Lung (tissue), 12 donors: ENCODE data around the gene HES7. TPM values are rescaled to one million over a fixed set of nuclear protein-coding genes. Genes with fewer than 3 reads are reported as not detected.

Experiments used
- ATAC-seq: fragments of 200-7000 bp; cut with Tn5 transposase; one replicate; pipeline ENCODE4 v1.9.1; 2020; ENCODE audit warnings: moderate number of reproducible peaks; ENCODE audit not compliant: insufficient read depth, low FRiP score
- DNase-seq, 3 donors: peaks; one replicate each; pipeline ENCODE4 v3.0.0-alpha.2; 2013 to 2017
- H3K27ac ChIP-seq, 2 donors: one replicate each; pipeline ENCODE4 v1.5.1; 2013; ENCODE audit warnings: mild to moderate bottlenecking in 2 of 2, moderate library complexity in 2 of 2, control low read depth in 1 of 2, inconsistent platforms in 1 of 2, low read depth in 1 of 2, low read length in 1 of 2
- H3K27me3 ChIP-seq, 3 donors: one replicate each; pipeline ENCODE4 v1.5.1; 2013; ENCODE audit warnings: low read length in 2 of 3; ENCODE audit not compliant: control insufficient read depth in 3 of 3, insufficient read depth in 3 of 3
- H3K36me3 ChIP-seq, 4 donors: one replicate each; pipeline ENCODE4 v1.5.1; 2013; ENCODE audit warnings: low read length in 4 of 4, mild to moderate bottlenecking in 1 of 4, moderate library complexity in 1 of 4; ENCODE audit not compliant: control insufficient read depth in 4 of 4, insufficient read depth in 4 of 4
- H3K4me1 ChIP-seq, 5 donors: one replicate each; pipeline ENCODE4 v1.5.1; 2013; ENCODE audit warnings: low read length in 5 of 5, mild to moderate bottlenecking in 2 of 5, moderate library complexity in 1 of 5; ENCODE audit not compliant: control insufficient read depth in 5 of 5, insufficient read depth in 5 of 5
- H3K4me3 ChIP-seq: one replicate; pipeline ENCODE4 v1.5.1; 2013; ENCODE audit warnings: mild to moderate bottlenecking, control low read depth, moderate library complexity
- H3K9ac ChIP-seq, 2 donors: one replicate each; pipeline ENCODE4 v1.5.1; 2013; ENCODE audit warnings: low read length in 2 of 2, control low read depth in 1 of 2; ENCODE audit not compliant: insufficient read depth in 1 of 2
- H3K9me3 ChIP-seq, 4 donors: one replicate each; pipeline ENCODE4 v1.5.1; 2013; ENCODE audit warnings: low read length in 3 of 4, mild to moderate bottlenecking in 1 of 4, moderate library complexity in 1 of 4; ENCODE audit not compliant: control insufficient read depth in 4 of 4, insufficient read depth in 3 of 4
- CTCF ChIP-seq: IDR thresholded peaks from 2 replicates; pipeline ENCODE4 v1.5.1; 2012; ENCODE audit warnings: mild to moderate bottlenecking; ENCODE audit errors: control extremely low read depth, extremely low read depth
- WGBS, 2 donors: extraction: QIAGEN DNeasy Blood & Tissue Kit; methylation state at CpG; one replicate each; pipeline ENCODE4 v1.1.7; 2013; 5-methylcytosine and 5-hydroxymethylcytosine counted together
- polyA plus RNA-seq, 2 donors: library from polyadenylated mRNA; stranded (reverse); fragments of 200-250 nt; gene quantifications; one replicate each; pipeline ENCODE4 v1.2.1, GENCODE V29; 2013
- total RNA-seq, 2 donors: library from RNA; depleted of rRNA in 1 of 2; stranded (reverse); fragments of >200 nt in 1 of 2; gene quantifications; one replicate each; pipeline ENCODE4 v1.2.1, GENCODE V29; 2014 to 2021
- donor health status: control.
- donor health status: control.
- donor health status: Bipolar disorder and iron deficiency.
- donor health status: healthy.
- donor health status: DM: yes; HTN: yes; CAD: no.

The HES7 gene
- total and polyA plus RNA-seq, 4 donors: 0.22 to 0.55 (median 0.28) TPM; not detected in 1

DNA sequence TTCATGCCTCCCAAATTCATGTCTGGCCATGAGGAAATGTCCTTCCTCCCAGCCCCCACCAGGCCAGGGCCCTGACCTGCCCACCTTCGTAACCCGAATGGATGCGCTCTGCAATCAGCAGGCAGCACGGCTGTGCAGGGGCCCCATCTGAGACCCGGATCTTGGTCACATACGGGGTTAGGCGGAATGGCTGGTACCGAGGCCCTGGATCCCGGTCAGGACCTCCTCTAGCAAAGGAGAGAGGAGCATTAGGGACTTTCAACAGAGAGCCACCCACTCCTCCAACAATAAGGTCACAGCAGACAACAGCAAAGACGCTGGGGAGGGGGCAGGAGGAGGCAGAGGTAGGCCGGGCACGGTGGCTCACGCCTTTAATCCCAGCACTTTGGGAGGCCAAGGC, 24.7 kb upstream of the HES7 start:
- H3K4me1 ChIP-seq: peaks cover 5 to 31% (median 13%) of the 10 kb centered on the region in 5 donors
- DNase-seq: no peak
- H3K9me3 ChIP-seq: no peaks in the 10 kb centered on the region
- H3K4me3 ChIP-seq: no peak overlapping the region
- 92 to 93% methylated on average over 13 of the region's 13 CpGs for WGBS, 2 donors
- no peak overlapping the region for H3K9ac ChIP-seq
- H3K36me3 ChIP-seq: peaks cover 39 to 67% (median 50%) of the 10 kb centered on the region in 4 donors
- H3K27ac ChIP-seq: no peak overlapping the region
- no peak for TF ChIP-seq CTCF
- no peak for ATAC-seq
- H3K27me3 ChIP-seq: no peaks in the 10 kb centered on the region

- 93 to 95% methylated on average over 13 of the region's 13 CpGs for WGBS, 2 donors
- peaks cover 39 to 71% (median 52%) of the 10 kb centered on the region in 4 donors for H3K36me3 ChIP-seq
- H3K27ac ChIP-seq: no peak overlapping the region
- no peaks in the 10 kb centered on the region for H3K9me3 ChIP-seq
- TF ChIP-seq CTCF: no peak
- no peak overlapping the region for H3K4me3 ChIP-seq
- no peaks in the 10 kb centered on the region for H3K27me3 ChIP-seq
- DNase-seq: no peak
- ATAC-seq: no peak
- H3K4me1 ChIP-seq: peaks cover 2 to 25% (median 9%) of the 10 kb centered on the region in 5 donors
- H3K9ac ChIP-seq: no peak overlapping the region
Measured at GRCh38 chr17:8147805-8148404, 24.0 kb upstream of the HES7 start.

DNA sequence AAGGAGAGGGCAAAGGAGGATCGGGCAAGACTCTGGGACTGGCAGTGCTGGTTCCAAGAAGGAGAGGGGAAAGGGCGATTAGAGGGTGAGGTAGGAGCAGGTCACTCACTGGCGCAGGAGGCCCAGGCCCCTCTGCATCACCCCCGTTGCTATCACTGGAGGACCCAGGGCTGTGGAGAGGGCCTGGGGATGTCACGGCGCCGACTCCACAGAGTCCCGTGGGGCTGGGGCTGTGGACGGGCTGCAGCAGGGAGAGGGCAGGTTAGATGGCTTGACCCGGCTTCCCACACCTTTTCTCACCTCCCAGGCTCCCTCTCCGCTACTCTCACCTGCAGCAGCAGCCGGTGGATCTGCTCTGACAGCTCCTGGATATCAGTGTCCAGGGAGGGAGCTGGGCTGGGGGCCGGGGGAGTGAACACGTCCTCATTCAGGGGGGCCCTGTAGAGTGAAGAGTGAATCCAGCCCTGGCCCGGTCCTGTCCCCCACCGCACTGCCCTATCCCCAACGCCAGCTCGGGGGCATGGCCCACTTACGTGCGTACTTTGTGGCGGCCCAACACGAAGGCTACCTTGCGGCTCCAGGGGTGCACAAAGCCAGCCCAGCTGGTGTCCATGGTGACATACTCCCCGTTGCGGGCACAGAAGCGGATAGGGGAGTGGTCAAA, 23.4 kb upstream of the HES7 start:
- H3K9ac ChIP-seq: no peak overlapping the region
- H3K36me3 ChIP-seq: peaks cover 45 to 77% (median 55%) of the 10 kb centered on the region in 4 donors
- 92% methylated on average over 23 to 26 of the region's 26 CpGs for WGBS, 2 donors
- H3K4me1 ChIP-seq: peaks cover 0 to 18% (median 4%) of the 10 kb centered on the region in 5 donors
- DNase-seq: no peak
- no peak for TF ChIP-seq CTCF
- no peaks in the 10 kb centered on the region for H3K9me3 ChIP-seq
- H3K27me3 ChIP-seq: no peaks in the 10 kb centered on the region
- H3K27ac ChIP-seq: no peak overlapping the region
- no peak overlapping the region for H3K4me3 ChIP-seq
- no peak for ATAC-seq
